Astrocyte of the spinal cord (primary cell): ENCODE results near the gene GALNT7.

ENCODE experiments used
- DNase-seq: peaks from one replicate; pipeline ENCODE4 v3.0.0; 2011; ENCODE audit warnings: low read depth, low spot score
- H3K4me3 ChIP-seq: 2 replicates; pipeline ENCODE4 v1.5.1; 2011; ENCODE audit warnings: low read depth, mild to moderate bottlenecking, low read length, moderate library complexity
- in situ Hi-C: cut with HindIII; loops from 2 replicates; pipeline ENCODE4 v1.10.0; 2017; ENCODE audit warnings: low sequenced_read_pairs
- TF ChIP-seq, protein P1 (sequence below): IDR thresholded peaks from 2 replicates; pipeline ENCODE4 v1.5.1; 2012; ENCODE audit warnings: low read depth, mild to moderate bottlenecking, low read length, inconsistent platforms

GALNT7 gene

DNA sequence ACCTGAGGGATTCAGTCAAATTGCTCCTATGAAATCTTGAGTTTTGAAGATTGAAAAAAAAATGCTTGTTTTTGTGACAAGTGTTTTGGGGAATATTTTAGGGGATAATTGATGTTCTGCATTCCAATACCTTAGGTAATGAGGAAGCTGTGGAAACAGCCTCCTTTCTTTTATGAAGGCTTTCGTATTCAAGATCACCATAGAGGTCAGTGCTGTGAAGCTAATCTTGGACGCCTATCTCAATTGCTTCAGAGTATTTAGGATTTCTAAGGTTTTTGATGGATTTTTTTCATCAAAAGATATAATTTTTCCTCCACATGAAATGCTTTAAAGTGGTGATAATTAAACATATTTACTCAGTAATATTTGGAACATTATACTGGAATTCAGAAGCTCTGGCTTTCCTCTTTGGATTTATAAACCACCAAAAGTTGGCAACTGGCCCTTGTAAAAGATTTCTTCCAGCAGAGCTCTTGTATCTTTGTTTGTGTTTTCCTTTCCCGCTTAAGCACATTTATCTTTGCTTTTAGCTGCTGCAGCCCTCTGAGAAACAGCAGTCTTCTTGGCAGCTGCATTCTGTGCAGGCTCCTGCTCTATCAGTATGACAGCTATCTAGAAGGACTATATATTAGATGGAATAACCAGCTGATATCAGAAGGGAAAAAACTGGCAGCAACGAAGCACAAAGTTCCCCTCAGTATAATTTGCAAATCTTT is 101.9 kb downstream of the GALNT7 start:
- TF ChIP-seq, protein P1, sequence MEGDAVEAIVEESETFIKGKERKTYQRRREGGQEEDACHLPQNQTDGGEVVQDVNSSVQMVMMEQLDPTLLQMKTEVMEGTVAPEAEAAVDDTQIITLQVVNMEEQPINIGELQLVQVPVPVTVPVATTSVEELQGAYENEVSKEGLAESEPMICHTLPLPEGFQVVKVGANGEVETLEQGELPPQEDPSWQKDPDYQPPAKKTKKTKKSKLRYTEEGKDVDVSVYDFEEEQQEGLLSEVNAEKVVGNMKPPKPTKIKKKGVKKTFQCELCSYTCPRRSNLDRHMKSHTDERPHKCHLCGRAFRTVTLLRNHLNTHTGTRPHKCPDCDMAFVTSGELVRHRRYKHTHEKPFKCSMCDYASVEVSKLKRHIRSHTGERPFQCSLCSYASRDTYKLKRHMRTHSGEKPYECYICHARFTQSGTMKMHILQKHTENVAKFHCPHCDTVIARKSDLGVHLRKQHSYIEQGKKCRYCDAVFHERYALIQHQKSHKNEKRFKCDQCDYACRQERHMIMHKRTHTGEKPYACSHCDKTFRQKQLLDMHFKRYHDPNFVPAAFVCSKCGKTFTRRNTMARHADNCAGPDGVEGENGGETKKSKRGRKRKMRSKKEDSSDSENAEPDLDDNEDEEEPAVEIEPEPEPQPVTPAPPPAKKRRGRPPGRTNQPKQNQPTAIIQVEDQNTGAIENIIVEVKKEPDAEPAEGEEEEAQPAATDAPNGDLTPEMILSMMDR = no peak
- H3K4me3 ChIP-seq = no peak overlapping the region
- DNase-seq = peak; percentile 49
- in situ Hi-C loops = no loop called here

DNA sequence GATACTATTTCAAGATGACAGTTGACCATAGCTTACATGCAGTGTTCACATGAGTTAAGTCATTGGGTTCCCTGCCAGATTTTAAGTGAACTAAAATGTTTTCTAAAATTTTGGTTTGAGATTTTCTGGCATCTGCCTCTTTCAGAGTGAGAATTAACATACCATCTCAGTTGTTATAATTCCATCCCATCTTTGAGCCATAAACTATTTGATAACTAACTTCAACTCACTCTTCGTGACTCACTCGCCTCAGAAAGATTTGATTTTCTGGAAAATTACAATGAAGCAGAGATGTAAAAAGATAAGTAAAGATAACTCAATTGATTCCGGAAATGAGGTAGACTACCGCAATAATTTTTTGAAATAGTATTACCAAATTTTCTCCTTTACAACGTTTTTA is 103.7 kb downstream of the GALNT7 start:
- in situ Hi-C loops = no loop called here
- H3K4me3 ChIP-seq = no peak overlapping the region
- DNase-seq = no peak
- TF ChIP-seq, protein P1 = no peak

GRCh38 chr4:173272996-173273395 is 104.4 kb downstream of the GALNT7 start:
- DNase-seq = no peak
- in situ Hi-C loops = no loop called here

DNA sequence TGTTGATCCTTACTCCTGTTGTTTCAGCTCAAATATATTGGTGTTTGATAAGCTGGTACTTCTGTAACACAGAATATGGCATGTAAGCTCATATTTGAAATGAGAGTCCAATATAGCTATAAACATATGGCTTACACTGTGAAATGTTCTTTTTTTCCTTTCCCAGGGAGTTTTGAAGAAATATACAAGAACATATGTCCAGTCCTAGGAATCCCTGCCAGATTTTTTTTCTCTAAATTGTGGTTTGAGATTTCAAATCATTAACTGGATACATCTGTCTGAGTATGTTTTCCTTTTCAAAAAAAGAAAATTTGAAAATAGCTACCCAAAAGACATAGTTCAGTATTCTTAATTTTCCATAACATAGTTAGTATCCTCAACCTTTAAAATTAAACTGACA is 105.3 kb downstream of the GALNT7 start:
- no peak for DNase-seq

More at GRCh38 chr4:173272996-173273395, 104.4 kb downstream of the GALNT7 start:
- no peak overlapping the region for H3K4me3 ChIP-seq
- TF ChIP-seq, protein P1 = no peak

DNA sequence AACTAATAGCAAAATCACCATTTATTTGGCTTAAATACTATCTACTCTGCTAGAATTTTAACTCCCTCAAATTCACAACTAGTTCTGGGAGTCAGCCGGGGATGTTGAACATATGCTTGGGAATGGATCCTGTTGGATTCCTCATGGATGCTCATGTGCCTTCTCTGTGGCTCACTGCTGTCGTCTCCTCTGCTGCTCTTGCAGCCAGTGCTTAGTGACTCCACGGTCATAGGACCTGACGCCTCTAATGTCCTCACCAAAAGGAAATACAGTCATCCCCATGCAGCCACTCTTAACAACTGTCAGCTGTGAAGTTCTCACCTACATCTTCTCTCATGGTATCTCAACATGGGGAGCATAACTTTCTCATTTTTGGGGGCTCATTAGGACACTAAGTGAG is 106.1 kb downstream of the GALNT7 start:
- in situ Hi-C loops = no loop called here
- no peak overlapping the region for H3K4me3 ChIP-seq
- DNase-seq = no peak
- TF ChIP-seq, protein P1 = no peak

More for the DNA sequence above, 105.3 kb downstream of the GALNT7 start:
- no peak overlapping the region for H3K4me3 ChIP-seq
- TF ChIP-seq, protein P1 = no peak
- in situ Hi-C loops = no loop called here

DNA sequence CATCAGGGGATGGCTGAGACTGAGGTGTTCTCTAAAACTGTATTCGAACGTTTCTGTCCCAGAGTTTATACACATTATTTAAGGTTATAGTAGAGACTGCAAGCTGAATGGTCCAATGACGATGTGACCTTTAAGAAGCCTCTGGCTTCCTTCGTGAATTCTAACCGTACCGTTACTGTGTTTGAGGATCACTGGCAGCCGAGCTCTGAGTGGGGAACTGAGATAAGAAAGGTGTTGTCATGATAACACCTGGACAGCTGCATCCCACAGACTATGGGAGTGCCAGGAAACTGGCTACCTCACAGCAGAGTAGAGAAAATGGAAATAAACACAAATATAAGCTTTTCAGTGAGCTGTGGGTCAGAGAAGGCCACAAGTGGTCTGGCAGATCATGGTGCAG is 106.5 kb downstream of the GALNT7 start:
- in situ Hi-C loops = no loop called here
- H3K4me3 ChIP-seq = no peak overlapping the region
- TF ChIP-seq, protein P1 = no peak
- no peak for DNase-seq
